SHP77 treated with DMSO at 0.1 percent for 48 hours (cell line): Measurements from ENCODE around the gene COPZ1.

ENCODE experiments used
- DNase-seq: peaks from one replicate; lab custom pipeline; 2025; lab: John Stamatoyannopoulos, UW

Gene COPZ1

GRCh38 chr12:54358945-54359761 lies 34.2 kb downstream of the COPZ1 start:
- DNase-seq, result peak; percentile 98

GRCh38 chr12:54359762-54360351 lies 34.9 kb downstream of the COPZ1 start:
- DNase-seq, result no peak

GRCh38 chr12:54360717-54361456 lies 36.0 kb downstream of the COPZ1 start:
- peak; percentile 72 for DNase-seq

GRCh38 chr12:54363047-54363446 lies 38.1 kb downstream of the COPZ1 start:
- DNase-seq, result no peak

- DNase-seq, result no peak
Observed at GRCh38 chr12:54363618-54364017, 38.7 kb downstream of the COPZ1 start.

- DNase-seq, result no peak
Observed at GRCh38 chr12:54364413-54364812, 39.5 kb downstream of the COPZ1 start, which contains the start of gene GPR84. Gene GPR84, minus strand, starts transcription at chr12:54364486. Its CDS starts 635 bp downstream, at chr12:54363851.

GRCh38 chr12:54368025-54368708 lies 43.2 kb downstream of the COPZ1 start:
- DNase-seq, result no peak

- peak; percentile 45 for DNase-seq
Observed at GRCh38 chr12:54368709-54369596, 44.0 kb downstream of the COPZ1 start.

GRCh38 chr12:54369597-54370131 lies 44.7 kb downstream of the COPZ1 start:
- no peak for DNase-seq

GRCh38 chr12:54370171-54370730 lies 45.3 kb downstream of the COPZ1 start:
- DNase-seq, result no peak

- DNase-seq, result peak; percentile 84
Observed at GRCh38 chr12:54371328-54372112, 46.6 kb downstream of the COPZ1 start.

- no peak for DNase-seq
Observed at GRCh38 chr12:54372113-54372806, 47.3 kb downstream of the COPZ1 start.

- DNase-seq, result no peak
Observed at GRCh38 chr12:54373649-54374561, 49.0 kb downstream of the COPZ1 start.

GRCh38 chr12:54374562-54375258 lies 49.8 kb downstream of the COPZ1 start:
- DNase-seq, result peak; percentile 83

GRCh38 chr12:54375259-54375579 lies 50.3 kb downstream of the COPZ1 start:
- DNase-seq, result no peak

GRCh38 chr12:54376596-54376995 lies 51.7 kb downstream of the COPZ1 start:
- no peak for DNase-seq

- DNase-seq, result no peak
Observed at GRCh38 chr12:54377007-54377406, 52.1 kb downstream of the COPZ1 start.
